Dermis microvascular lymphatic vessel endothelial cell (primary cell): ENCODE data around the gene HOXB6. TPM values are rescaled to one million over a fixed set of nuclear protein-coding genes. Genes with fewer than 3 reads are reported as not detected.

ENCODE experiments used
- DNase-seq, 2 donors: peaks; one replicate each; pipeline versions ENCODE4 v3.0.0 to v3.0.0-alpha.2; 2010; ENCODE audit warnings: low read depth in 2 of 2
- total RNA-seq: library from RNA; depleted of rRNA; stranded (reverse); fragments of >200 nt; gene quantifications from 2 replicates; pipeline ENCODE4 v1.2.1, GENCODE V29; 2014

Gene HOXB6
- total RNA-seq, 1 donor from 2014 or later = 3.3 TPM

- DNase-seq = no peak
Observed at GRCh38 chr17:48634493-48635208, 29.9 kb upstream of the HOXB6 start.

- no peak for DNase-seq
Observed at GRCh38 chr17:48633266-48633677, 28.5 kb upstream of the HOXB6 start.

- no peak for DNase-seq
Observed at GRCh38 chr17:48632579-48633265, 27.9 kb upstream of the HOXB6 start.

GRCh38 chr17:48631693-48632578 lies 27.1 kb upstream of the HOXB6 start:
- no peak for DNase-seq

DNA sequence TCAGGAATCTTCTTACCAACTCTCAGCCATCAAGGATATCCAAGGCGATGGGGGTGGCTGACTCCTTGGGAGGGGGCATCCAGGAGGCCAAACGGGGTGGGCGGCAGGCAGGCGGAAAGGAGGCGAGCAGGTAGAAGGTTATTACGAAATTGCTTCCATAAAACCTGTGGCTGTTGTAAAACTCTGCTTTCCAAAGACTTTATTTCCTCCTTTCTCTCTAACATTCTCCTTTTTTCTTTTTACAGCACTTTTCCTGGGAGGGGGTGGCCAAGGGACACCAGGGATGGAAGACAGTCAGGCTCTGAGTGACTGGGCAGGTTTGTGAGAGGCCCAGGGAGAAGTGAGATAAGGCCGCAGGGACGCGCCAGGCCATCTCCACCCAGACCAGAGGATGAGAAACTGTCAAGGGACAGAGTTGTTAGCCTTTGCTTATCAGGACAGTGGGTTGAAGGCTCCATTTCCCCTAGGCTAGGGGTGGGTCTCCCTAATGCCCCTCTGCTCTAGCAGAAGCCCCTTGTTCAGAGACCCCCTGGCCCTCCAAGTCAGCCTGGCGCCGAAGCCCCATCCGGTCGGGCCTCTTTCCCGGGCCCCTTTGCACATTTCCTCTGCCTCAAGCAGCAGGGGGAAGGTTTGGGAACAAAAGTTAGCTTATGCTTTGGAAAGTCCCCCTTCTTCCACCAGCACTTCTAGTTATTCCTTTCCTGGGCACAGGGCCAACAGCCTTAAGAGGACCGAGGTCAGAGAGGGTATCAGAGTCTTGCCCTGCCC lies 26.3 kb upstream of the HOXB6 start:
- no peak for DNase-seq

DNA sequence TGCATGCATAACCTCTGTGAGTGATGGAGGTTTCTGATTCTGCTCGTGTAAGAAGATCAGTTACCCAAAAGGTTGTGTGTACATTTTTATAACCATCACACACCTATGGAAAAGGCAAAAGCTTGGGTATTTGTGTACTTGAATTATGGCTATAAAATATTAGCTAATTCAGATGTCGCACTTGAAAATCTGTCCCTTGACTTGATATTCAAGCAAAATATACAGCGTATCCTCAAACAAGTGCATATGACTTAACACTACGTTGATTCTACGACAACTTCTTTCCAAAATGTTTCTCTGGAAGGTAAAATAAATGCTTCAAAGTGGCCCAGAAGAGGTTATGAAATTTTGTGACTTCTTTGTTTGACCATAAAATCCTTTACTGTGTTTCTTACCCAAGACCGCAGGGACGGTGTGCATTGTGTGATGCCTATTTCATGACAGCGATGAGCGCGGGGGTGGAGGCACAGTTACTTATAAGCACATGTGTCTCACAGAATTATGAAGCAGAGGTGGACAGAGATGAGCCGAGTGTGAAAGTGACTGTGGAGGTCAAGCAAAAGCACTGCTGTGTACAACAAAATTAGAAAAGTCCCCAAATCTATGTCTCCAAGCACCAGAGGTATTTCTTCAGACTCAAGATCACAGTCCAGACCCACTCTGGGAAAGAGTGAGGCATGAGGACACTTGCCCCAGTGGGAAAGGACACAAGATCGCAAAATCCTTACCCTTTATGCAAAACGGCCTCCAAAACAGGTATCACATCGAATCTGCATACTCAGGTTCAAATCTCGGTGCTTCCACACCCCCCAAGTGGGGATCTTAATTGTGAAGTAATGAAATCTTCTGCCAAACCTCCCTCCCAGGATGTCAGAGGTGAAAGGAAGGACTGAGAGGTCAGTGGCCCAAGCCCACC lies 25.5 kb upstream of the HOXB6 start:
- DNase-seq = no peak

DNA sequence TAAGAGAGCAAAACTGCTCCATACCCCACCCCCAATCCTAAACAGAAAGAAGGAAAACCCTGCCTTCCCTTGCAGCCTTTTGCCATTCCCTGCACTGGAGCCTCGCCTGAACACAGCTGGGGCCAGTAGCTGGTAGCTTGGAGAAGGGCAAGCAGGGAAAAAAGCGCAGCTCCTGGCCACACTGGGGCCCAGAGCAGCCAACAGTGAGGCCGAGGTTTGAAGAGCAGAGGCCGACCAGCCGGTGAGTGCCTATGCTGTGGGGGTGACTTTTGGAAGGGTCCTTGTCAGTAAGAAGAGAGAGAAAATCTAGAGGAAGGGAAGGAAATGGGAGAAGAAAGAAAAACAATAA lies 24.6 kb upstream of the HOXB6 start:
- DNase-seq = no peak

DNA sequence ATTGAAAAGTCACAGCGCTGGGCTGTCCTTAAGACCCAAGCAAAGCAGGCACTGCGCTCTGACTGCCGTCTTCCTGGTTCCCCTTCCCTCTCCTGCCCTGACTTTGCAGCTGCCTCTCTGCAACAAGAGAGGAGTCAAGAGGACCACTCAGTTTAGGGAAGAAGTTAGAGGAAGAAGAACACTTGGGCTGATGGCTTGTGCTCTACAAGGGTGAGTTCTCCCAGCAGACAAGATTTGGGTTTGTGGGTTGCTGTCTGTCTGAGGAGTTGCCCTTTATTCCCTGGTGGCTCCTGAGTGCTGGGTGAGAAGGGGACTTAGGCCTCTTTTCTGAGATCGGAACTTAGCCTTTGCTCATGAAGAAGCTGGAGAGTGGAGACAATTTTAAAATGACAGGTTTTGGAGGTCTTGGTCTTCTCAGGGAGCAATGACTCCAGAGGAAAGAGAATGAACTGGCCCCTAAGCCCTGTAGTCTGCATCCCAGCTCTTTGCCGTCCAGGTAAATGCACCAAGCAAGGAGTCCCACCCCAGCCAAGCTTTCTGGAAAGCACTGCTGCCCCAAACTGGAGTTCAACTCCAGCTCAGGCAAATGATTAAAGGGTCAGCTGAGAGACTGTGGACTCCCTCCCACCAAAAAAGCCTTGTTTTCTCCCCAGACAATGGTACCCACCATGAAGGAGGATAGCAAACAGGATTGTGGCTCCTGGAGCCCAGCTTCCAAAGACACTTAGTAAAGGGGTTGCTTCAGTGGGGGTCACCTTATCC lies 24.0 kb upstream of the HOXB6 start:
- DNase-seq = no peak

DNA sequence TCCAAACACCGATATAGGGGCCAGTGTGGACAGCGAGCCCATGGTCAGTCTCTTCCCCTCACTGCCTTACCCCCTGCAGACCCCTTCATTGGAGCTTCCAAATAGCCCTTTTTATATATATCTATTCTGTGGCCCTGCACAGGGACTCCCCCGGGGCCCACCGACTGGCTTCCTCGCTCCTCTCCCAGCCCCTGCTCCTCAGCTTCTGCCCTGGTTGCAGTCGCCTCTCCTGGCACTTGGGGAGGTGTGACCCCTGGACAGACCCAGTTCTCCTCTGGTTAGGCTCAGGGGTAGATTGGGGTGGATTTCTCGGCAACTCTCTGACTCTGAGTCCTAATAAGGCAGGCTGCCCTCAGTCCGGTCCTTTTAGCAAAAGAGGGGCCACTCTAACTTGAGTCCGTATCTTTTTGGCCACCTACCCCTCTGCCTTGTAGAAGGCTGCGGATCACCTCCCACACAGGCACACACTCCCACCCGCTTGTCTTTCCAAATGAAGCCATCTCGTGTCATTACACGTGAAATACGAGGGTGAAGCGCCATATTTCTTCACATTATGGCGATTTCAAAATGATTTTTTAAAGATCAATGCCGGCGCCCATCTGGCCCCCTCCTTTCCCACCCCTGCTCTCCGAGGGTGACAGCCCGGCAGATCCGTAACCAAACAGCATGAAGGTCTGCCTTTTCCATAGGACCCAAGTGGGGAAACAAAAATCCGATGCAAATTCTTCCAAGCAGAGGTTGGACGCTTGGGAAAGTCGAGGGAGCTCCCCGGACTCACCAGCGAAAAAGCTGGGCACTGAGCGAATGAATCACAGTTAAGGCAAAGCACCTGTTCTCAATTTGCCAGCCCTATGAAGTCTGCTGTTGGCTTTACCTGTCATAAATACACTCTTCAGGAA lies 23.1 kb upstream of the HOXB6 start:
- no peak for DNase-seq

DNA sequence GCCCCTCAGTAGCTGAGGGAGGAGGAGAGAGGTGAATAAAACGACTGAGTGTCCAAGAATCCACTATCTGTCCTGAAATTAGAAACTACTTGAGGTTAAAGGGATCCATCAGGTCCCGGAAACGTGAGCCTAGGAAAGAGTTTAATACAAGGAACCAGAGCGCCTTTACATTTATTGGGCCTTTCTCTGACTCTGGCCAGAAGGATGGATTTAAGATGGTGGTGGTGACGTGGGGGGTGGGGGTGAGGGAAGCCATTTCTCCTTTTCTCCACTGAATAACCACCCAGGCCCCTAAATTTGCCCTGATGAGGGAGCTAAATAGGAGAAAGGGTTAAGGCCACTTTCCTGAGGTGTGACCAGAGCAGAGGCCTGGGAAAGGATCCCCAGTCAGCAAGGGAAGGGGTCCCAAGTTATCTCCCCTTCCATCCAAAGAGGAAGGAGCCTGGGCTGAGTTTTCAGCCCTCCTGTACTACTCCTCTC lies 22.4 kb upstream of the HOXB6 start:
- DNase-seq = no peak

GRCh38 chr17:48626245-48627117 lies 21.7 kb upstream of the HOXB6 start, which contains the start of gene HOXB9:
HOXB9 (minus strand) TSS chr17:48626358; CDS start chr17:48626269, 89 bp downstream.
- DNase-seq = peak in 1 of 2 donors; percentile 47

GRCh38 chr17:48625495-48626244 lies 20.9 kb upstream of the HOXB6 start:
- peak in 1 of 2 donors; percentile 55 for DNase-seq

DNA sequence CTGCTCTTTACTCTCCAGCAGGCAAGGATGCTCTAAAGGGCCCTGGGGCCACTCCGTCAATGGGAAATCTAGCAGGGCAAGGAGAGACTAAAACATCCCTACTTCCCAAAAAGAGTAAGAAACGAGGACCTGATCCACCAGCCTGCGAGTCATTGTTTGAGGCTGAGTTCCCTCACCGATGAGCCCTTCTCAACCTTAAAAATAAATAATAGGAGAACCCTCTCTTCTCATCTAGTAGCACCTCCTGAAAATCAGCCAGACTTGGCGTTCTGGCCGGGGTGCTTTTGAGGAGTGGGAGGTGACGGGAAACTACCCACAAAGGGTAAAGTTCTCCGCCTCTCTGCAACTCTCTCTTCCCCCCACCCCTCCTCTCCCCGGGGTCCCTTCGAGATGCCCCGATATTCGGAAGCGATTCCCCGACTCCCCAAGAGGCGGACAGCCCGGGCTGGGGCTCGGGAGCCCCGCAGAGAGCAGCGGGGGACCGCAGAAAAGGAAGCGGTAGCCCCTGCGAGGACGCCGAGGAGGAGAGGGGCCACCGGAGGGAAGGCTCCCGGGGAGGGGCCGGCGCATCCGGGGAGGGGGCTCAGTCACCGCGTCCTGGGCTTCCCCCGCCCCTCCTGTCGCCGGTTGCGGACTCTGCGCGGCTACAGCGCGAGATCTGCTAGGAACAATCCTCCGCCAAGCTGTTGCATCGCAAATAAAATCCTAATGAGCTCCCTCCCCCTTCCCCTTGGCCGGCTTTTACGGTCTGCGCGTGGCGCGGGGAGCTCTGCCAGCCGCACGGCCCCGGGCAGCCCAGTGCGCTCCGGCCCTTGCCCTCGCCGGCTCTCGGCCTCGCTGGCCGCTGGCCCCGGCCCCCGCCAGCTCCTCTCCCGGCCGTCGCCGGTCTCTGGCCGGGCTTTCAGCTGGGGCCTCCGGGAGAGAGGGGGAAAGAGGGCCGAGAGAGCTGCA lies 20.0 kb upstream of the HOXB6 start:
- DNase-seq = peak in 1 of 2 donors; percentile 32

GRCh38 chr17:48624118-48624517 lies 19.3 kb upstream of the HOXB6 start:
- DNase-seq = no peak

GRCh38 chr17:48623583-48623982 lies 18.8 kb upstream of the HOXB6 start:
- no peak for DNase-seq
